LNCAP (cell line): ENCODE results near the gene CLPSL1.

ENCODE experiments used
- TF ChIP-seq, protein P1 (sequence below): fragments of 450-650 bp; IDR thresholded peaks from 2 replicates; pipeline ENCODE4 v1.5.1; 2017; ENCODE audit warnings: mild to moderate bottlenecking

CLPSL1 gene

DNA sequence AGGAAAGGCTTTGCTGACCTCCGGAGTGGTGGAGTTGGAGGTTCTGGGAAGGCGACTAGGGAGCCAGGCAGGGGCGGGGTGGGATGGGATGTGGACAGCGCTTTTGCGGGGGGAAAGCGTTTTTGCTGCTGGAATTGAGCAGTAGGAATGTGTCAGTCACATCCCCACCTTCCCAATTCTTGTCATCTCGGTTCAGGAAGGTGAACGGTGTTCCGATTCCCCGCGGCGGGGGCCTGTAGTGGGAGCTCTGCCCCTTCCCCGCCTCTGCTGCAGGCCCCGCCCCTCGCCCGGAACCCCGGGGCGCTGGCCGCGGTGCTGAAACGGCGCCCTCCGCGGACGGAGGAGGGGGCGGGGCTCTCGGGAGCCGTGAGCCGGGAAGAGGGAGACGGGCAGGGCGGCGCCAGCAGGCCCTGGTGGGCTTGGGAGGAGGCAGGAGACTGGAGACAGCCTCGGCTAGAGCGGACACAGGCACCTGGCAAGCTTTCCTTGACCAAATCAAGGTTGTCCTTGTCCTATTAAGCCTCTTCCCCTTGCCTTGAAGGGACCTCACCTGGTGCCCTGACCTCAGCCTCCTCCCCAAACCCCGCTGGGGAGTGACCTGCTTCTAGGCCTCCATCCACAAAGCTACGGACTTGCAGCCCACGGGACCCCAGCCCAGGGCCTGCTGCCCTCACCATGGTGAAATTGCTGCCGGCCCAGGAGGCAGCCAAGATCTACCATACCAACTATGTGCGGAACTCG lies 24.3 kb downstream of the CLPSL1 start, which contains the start of gene LHFPL5:
TSS of gene LHFPL5 (plus strand) at position 357 of the 741 bp plus-strand sequence. CDS start at position 676, 319 bp downstream.
- TF ChIP-seq, protein P1, sequence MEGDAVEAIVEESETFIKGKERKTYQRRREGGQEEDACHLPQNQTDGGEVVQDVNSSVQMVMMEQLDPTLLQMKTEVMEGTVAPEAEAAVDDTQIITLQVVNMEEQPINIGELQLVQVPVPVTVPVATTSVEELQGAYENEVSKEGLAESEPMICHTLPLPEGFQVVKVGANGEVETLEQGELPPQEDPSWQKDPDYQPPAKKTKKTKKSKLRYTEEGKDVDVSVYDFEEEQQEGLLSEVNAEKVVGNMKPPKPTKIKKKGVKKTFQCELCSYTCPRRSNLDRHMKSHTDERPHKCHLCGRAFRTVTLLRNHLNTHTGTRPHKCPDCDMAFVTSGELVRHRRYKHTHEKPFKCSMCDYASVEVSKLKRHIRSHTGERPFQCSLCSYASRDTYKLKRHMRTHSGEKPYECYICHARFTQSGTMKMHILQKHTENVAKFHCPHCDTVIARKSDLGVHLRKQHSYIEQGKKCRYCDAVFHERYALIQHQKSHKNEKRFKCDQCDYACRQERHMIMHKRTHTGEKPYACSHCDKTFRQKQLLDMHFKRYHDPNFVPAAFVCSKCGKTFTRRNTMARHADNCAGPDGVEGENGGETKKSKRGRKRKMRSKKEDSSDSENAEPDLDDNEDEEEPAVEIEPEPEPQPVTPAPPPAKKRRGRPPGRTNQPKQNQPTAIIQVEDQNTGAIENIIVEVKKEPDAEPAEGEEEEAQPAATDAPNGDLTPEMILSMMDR, result no peak

- TF ChIP-seq, protein P1, result no peak
These were observed 27.9 kb downstream of the CLPSL1 start for GRCh38 chr6:35808688-35809087.

DNA sequence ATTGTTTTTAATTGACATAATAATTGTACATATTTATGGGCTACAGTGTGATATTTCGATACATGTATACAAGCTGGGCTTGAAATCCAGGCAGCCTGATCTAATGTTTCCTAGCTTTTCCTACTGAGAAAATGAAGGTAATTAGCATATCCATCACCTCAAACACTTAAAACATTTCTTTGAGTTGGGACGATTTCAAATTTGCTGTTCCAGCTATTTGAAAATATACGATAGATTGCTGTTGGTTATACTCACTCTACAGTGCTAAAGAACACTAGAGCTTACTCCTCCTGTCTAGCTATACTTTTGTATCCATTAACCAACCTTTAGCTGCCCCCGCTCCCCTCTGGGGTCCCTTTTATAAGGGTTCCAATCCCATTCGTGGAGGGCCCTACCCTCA lies 29.0 kb downstream of the CLPSL1 start:
- TF ChIP-seq, protein P1, result no peak

DNA sequence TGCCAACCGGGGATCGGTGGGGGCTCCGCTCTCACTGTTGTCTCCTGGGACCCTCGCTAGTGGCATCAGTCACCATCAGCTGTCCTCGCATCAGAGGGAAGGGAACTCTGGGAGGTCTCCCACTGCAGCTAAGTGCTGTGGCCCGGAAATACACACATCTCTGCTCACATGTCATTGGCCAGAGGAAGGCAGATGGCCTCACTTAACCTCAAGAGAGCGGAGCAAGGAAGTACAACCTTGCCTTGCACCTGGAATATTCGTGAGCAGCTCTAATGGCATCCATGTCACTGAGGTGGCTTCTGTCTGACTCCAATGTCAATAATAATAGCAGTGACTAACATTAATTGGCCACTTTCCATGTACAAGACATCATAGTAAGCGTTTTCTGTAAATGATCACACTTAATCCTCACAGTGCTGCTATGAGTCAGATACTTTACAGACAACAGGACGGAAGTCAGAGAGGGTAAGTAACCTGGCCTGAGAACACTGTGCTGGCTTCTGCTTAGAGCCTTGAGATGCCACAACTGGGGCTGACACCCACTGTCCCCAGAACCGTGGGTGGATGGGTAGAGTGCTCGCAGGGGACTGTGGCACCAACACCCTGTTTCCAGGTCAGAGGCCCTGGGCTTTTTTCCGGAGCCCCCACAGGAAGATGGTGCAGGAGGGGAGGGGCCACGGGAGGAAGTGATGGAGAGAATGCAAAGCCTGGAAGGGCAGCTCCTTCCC lies 30.3 kb downstream of the CLPSL1 start:
- TF ChIP-seq, protein P1, result no peak

GRCh38 chr6:35811699-35811995 lies 30.8 kb downstream of the CLPSL1 start:
- TF ChIP-seq, protein P1, result no peak

DNA sequence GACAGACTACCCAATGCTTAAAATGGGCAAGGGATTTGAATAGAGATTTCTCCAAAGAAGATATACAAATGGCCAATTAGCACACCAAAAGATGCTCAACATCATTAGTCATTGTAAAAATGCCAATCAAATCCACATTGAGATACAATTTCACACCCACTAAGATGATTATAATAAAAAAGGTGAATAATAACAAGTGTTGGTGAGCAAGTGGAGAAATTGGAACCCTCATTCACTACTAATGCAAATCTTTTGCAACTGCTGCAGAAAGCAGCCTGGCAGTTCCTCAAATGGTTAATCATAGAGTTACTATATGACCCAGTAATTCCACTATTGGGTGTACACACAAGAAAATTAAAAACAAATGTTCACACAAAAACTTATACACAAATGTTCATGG lies 36.7 kb downstream of the CLPSL1 start:
- TF ChIP-seq, protein P1, result no peak

DNA sequence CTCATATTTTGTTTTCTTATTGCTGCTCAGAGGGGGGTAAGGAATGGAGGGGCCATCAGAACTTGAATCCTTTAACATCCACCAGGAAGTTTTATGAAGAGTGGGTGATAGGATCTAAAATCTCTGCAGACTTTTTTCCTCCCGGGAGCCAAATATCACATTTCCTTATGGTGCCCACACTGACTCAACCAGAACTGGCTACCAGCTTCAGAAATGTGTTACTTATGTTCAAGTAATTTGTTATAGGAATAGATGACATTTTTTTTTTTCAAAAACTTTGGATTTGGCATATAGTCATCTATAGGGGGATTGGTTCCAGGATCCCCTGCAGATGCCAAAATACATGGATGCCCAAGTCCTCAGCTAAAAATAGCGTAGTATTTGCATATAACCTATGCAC lies 42.8 kb downstream of the CLPSL1 start:
- TF ChIP-seq, protein P1, result no peak
